Left lung (tissue), 10 donors: ENCODE results near the gene SERTAD3. TPM values are rescaled to one million over a fixed set of nuclear protein-coding genes. Genes with fewer than 3 reads are reported as not detected.

ENCODE experiments used
- ATAC-seq: fragments of 200-7000 bp; cut with Tn5 transposase; one replicate; pipeline ENCODE4 v1.9.1; 2020; ENCODE audit warnings: moderate library complexity
- DNase-seq, 4 donors: peaks; one replicate each; pipeline ENCODE4 v3.0.0-alpha.2; 2013 to 2020
- H3K27ac ChIP-seq, 2 donors: fragments of 200-600 bp; sonication (generic) in 1 of 2; one replicate each; pipeline versions ENCODE4 v1.5.0 to v1.8.0; 2020 to 2021
- H3K27me3 ChIP-seq, 2 donors: fragments of 200-600 bp; sonication (generic) in 1 of 2; one replicate each; pipeline versions ENCODE4 v1.5.0 to v1.8.0; 2020 to 2021
- H3K36me3 ChIP-seq, 2 donors: fragments of 200-600 bp; sonication (generic) in 1 of 2; one replicate each; pipeline versions ENCODE4 v1.5.0 to v1.8.0; 2020 to 2021
- H3K4me1 ChIP-seq, 2 donors: fragments of 200-600 bp; one replicate each; pipeline ENCODE4 v1.8.0; 2021
- H3K4me3 ChIP-seq, 2 donors: fragments of 200-600 bp; sonication (generic) in 1 of 2; one replicate each; pipeline versions ENCODE4 v1.5.0 to v1.8.0; 2020 to 2021; ENCODE audit warnings: mild to moderate bottlenecking in 1 of 2
- H3K9me3 ChIP-seq, 2 donors: fragments of 200-600 bp; sonication (generic) in 1 of 2; one replicate each; pipeline versions ENCODE4 v1.5.0 to v1.8.0; 2020 to 2021
- intact Hi-C, 2 donors: fragments of 100-400 bp; cut with DNase I; formaldehyde crosslinking; loops; one replicate each; pipeline versions ENCODE4 v1.11.2 to v1.14.2; 2022
- polyA plus RNA-seq, 6 donors: library from polyadenylated mRNA; unstranded; fragments of 120-200 nt; gene quantifications; one replicate each; pipeline ENCODE4 v1.2.1, GENCODE V29; 2013; ENCODE audit not compliant: insufficient read length in 6 of 6
- total RNA-seq, 2 donors: library from RNA; stranded (reverse); fragmentation: NEBNext Ultra II Directional; extraction: Animal tissue kit (Norgen Biotek cat#: 25700); gene quantifications; one replicate each; pipeline ENCODE4 v1.2.1, GENCODE V29; 2021
- TF ChIP-seq, protein P1 (sequence below), 2 donors: fragments of 200-600 bp; sonication (generic) in 1 of 2; IDR thresholded peaks; one replicate each; pipeline versions ENCODE4 v1.5.0 to v1.8.0; 2021; ENCODE audit warnings: antibody characterized with exemption in 2 of 2
- donor health status: DM: no; HTN: yes; CAD: no.
- donor health status: DM: no; HTN: no; CAD: no.

The SERTAD3 gene
- total and polyA plus RNA-seq, 8 donors, result 22.1 to 37.4 (median 34.1) TPM

GRCh38 chr19:40417643-40417981 lies 26.5 kb downstream of the SERTAD3 start:
- DNase-seq (no peak), ATAC-seq (no peak)
- TF ChIP-seq, protein P1, sequence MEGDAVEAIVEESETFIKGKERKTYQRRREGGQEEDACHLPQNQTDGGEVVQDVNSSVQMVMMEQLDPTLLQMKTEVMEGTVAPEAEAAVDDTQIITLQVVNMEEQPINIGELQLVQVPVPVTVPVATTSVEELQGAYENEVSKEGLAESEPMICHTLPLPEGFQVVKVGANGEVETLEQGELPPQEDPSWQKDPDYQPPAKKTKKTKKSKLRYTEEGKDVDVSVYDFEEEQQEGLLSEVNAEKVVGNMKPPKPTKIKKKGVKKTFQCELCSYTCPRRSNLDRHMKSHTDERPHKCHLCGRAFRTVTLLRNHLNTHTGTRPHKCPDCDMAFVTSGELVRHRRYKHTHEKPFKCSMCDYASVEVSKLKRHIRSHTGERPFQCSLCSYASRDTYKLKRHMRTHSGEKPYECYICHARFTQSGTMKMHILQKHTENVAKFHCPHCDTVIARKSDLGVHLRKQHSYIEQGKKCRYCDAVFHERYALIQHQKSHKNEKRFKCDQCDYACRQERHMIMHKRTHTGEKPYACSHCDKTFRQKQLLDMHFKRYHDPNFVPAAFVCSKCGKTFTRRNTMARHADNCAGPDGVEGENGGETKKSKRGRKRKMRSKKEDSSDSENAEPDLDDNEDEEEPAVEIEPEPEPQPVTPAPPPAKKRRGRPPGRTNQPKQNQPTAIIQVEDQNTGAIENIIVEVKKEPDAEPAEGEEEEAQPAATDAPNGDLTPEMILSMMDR (IDR thresholded peaks at IDR 0.05), result no peak
- Histone ChIP-seq H3K36me3 (peaks cover 0 to 12% of the 10 kb centered on the region in 2 donors), H3K27ac (peak overlapping the region; percentile 73 to 74), H3K4me3 (no peak overlapping the region), H3K27me3 (no peaks in the 10 kb centered on the region), H3K9me3 (no peaks in the 10 kb centered on the region), H3K4me1 (peaks cover 9 to 80% of the 10 kb centered on the region in 2 donors)
- intact Hi-C loops, result no loop called here

DNA sequence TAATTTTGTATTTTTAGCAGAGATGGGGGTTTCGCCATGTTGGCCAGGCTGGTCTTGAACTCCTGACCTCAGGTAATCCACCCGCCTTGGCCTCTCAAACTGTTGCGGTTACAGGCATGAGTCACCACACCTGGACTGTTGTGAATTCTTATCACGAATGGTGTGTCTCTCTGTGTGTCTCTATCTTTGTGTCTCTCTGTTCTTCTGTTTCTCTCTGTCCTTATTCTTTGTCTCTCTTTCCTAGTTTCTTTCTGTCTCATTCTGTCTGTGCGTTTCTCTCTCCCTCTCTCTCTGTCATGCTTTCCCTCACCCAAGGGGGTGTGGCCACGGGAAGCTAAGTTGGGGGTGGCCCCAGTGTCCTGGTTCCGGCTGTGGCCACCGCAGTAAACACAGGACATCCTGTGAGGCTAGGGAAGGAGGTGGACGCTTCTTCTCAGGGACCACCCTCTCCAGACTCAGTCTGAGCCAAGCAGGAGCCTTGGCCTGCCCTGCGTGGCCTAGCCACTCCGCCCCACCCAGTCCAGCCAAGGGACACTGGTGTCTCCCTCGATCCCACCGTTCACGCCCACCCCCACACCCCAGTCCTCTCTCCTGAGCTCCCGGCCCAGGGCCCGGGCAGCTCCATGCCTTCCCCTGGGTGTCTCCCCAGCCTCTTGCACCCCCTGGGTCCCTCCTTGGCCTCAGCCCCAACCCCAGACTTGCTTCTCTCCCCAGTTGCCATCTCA lies 27.1 kb downstream of the SERTAD3 start:
- H3K4me3 ChIP-seq, result no peak overlapping the region

DNA sequence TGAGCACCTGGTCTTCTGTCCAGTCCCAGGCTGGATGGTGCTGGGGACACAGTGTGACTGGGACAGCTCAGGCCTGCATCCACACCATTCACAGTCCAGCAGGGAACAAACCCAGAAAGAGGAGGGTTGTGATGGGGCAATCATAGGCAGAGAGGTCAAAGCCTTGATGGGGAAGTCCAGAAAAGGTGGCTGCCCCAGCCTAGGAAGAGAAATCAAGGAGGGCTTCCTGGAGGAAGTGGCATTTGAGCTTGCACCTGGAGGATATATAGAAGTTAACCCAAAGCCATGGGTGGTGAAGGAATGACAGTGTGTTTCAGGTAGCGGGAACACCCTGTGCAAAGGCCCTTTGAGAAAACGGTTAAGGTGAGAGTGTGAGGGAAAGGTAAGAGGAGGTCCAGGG lies 28.4 kb downstream of the SERTAD3 start:
- intact Hi-C loops, result no loop called here
- ATAC-seq (no peak), DNase-seq (no peak)
- Histone ChIP-seq H3K27me3 (no peaks in the 10 kb centered on the region), H3K4me3 (no peak overlapping the region), H3K27ac (peak overlapping the region in 1 of 2 donors; percentile 74), H3K36me3 (no peaks in the 10 kb centered on the region), H3K4me1 (peaks cover 0 to 66% of the 10 kb centered on the region in 2 donors), H3K9me3 (no peaks in the 10 kb centered on the region)
- TF ChIP-seq, protein P1 (IDR thresholded peaks at IDR 0.05), result no peak

More for the DNA sequence above, 27.1 kb downstream of the SERTAD3 start:
- TF ChIP-seq, protein P1 (IDR thresholded peaks at IDR 0.05), result no peak
- H3K36me3 ChIP-seq, result peaks cover 0 to 7% of the 10 kb centered on the region in 2 donors
- intact Hi-C loops, result no loop called here
- no peaks in the 10 kb centered on the region for H3K27me3 ChIP-seq
- ATAC-seq, result no peak
- H3K9me3 ChIP-seq, result no peaks in the 10 kb centered on the region
- H3K4me1 ChIP-seq, result peaks cover 6 to 75% of the 10 kb centered on the region in 2 donors
- peak in 2 of 4 donors; percentile 73 to 81 for DNase-seq
- H3K27ac ChIP-seq, result peak overlapping the region; percentile 73 to 74

DNA sequence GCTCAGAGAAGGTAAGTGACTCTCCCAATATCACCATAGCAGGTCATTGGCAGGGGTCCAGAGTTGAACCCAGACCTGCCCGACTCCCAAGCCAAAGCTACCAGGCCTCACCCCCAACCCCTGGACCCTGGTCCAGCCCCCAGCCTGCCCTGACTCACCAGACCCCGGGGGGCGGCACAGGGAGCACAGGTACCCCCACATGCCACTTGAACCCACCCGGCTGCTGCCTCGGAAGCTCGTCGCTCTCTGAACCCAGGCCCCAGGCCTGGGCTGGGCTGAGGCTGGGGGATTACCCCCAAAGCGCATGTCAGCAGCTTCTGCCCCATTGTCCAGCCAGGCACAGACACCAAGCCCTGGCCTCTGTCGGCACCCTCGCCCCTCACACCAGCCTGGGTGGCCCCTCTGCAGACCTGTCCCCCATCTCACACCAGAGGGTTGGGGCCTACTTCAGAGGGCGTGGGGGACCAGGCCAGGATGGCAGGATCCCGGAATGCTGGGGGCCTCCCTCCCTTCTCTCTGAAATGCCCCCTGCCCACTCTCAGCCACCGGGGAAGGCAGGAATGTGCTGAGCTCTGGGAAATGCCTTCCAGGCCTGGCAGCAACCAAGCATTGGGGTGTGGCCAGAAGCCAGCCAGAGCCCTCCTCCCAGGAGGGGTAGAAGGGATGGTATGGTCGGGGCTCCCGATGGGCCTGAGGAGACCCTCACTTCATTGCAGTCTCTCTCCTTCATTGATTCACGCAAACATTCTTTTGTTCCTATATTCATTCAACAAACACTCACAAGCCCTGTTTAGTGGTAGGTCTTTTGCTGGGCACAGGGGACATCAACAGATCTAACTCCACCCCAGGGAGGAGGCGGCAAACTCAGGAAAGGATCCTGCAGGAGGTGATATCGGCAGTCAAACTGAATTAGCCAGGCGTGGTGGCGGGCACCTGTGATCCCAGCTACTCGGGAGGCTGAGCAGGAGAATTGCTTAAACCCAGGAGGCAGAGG lies 29.3 kb downstream of the SERTAD3 start:
- H3K36me3 ChIP-seq, result no peaks in the 10 kb centered on the region
- intact Hi-C loops, result no loop called here
- H3K27ac ChIP-seq, result peak overlapping the region; percentile 13 to 51
- peaks cover 0 to 58% of the 10 kb centered on the region in 2 donors for H3K4me1 ChIP-seq
- H3K27me3 ChIP-seq, result no peaks in the 10 kb centered on the region
- DNase-seq (peak in 1 of 4 donors; percentile 62), ATAC-seq (no peak)
- no peak overlapping the region for H3K4me3 ChIP-seq
- no peaks in the 10 kb centered on the region for H3K9me3 ChIP-seq
- TF ChIP-seq, protein P1 (IDR thresholded peaks at IDR 0.05), result no peak
